Panc1 (cell line): ENCODE data around the gene UPB1. TPM values are rescaled to one million over a fixed set of nuclear protein-coding genes. Genes with fewer than 3 reads are reported as not detected.

Experiments
- ATAC-seq: fragments of 200-7000 bp; cut with Tn5 transposase; 2 replicates; pipeline ENCODE4 v1.9.1; 2020; ENCODE audit warnings: mild to moderate bottlenecking, moderate library complexity
- BruUV-seq: library from RNA; stranded (reverse); fragments of 400-500 nt; replicated peaks from 2 replicates; lab custom pipeline; 2021; lab: Mats Ljungman, UMichigan
- CTCF ChIA-PET: fragments of 300-600 bp; sonication (Branson Sonifier 250); formaldehyde crosslinking; loops from one replicate; lab custom pipeline; 2022; ENCODE audit warnings: antibody characterized with exemption; lab: Charles Lee
- POLR2A ChIA-PET: fragments of 300-600 bp; sonication (Branson Sonifier 250); formaldehyde crosslinking; loops from one replicate; lab custom pipeline; 2022; ENCODE audit warnings: antibody characterized with exemption; lab: Charles Lee
- DNase-seq: peaks from one replicate; pipeline ENCODE4 v3.0.0-alpha.2; 2010; ENCODE audit warnings: low read depth, low spot score
- H3K27ac ChIP-seq: 2 replicates; pipeline ENCODE4 v1.5.1; 2011; ENCODE audit warnings: mild to moderate bottlenecking, low read length, inconsistent platforms
- H3K27me3 ChIP-seq: fragments of 200-500 bp; sonication (Bioruptor generic); 2 replicates; pipeline ENCODE4 v1.6.0; 2014; ENCODE audit warnings: low read length, inconsistent platforms; ENCODE audit not compliant: control insufficient read depth, insufficient read depth
- H3K36me3 ChIP-seq: fragments of 200-500 bp; sonication (Bioruptor generic); 2 replicates; pipeline ENCODE4 v1.5.1; 2014; ENCODE audit warnings: inconsistent platforms, mild to moderate bottlenecking, low read length, moderate library complexity; ENCODE audit not compliant: control insufficient read depth, insufficient read depth
- H3K4me1 ChIP-seq: 2 replicates; pipeline ENCODE4 v1.5.1; 2011; ENCODE audit warnings: inconsistent platforms, mild to moderate bottlenecking, low read length, moderate library complexity; ENCODE audit not compliant: control insufficient read depth, insufficient read depth
- H3K4me3 ChIP-seq, 2 experiments: 2 replicates each; pipeline ENCODE4 v1.5.1; 2011 to 2012; ENCODE audit warnings: low read depth in 2 of 2, low read length in 2 of 2, mild to moderate bottlenecking in 2 of 2, inconsistent platforms in 1 of 2, moderate library complexity in 1 of 2
- H3K9me3 ChIP-seq: fragments of 200-500 bp; sonication (Bioruptor generic); 2 replicates; pipeline ENCODE4 v1.5.1; 2014; ENCODE audit warnings: low read depth, mild to moderate bottlenecking, inconsistent platforms, low read length, moderate library complexity; ENCODE audit not compliant: control insufficient read depth, insufficient read depth
- POLR2AphosphoS5 ChIP-seq: IDR thresholded peaks from 2 replicates; pipeline ENCODE4 v1.6.1; 2012; ENCODE audit warnings: mild to moderate bottlenecking, low read depth, low read length, moderate library complexity
- SIN3A ChIP-seq: IDR thresholded peaks from 2 replicates; pipeline ENCODE4 v1.6.1; 2012; ENCODE audit warnings: low read depth, mild to moderate bottlenecking, low read length, moderate library complexity, borderline replicate concordance; ENCODE audit not compliant: insufficient read depth
- TCF7L2 ChIP-seq: IDR thresholded peaks from 2 replicates; pipeline ENCODE4 v1.6.1; 2011; ENCODE audit warnings: mild to moderate bottlenecking, low read depth, low read length, inconsistent platforms
- in situ Hi-C: cut with HindIII; loops from 2 replicates; pipeline ENCODE4 v1.10.0; 2016; ENCODE audit warnings: low sequenced_read_pairs, low pct_unique_long_range_greater_than_20kb
- intact Hi-C: fragments of 100-400 bp; cut with micrococcal nuclease; formaldehyde crosslinking; loops from one replicate; pipeline ENCODE4 v1.10.0; 2022; ENCODE audit not compliant: unreplicated experiment
- total RNA-seq: library from RNA; stranded (reverse); gene quantifications from one replicate; pipeline ENCODE4 v1.2.1, GENCODE V29; 2021; ENCODE audit not compliant: unreplicated experiment
- TF ChIP-seq, protein P1 (sequence below), 2 experiments: IDR thresholded peaks; 2 replicates each; pipeline ENCODE4 v1.6.1; 2011 to 2012; ENCODE audit warnings: low read depth in 2 of 2, control low read depth in 1 of 2, low read length in 1 of 2, mild to moderate bottlenecking in 1 of 2, moderate library complexity in 1 of 2; ENCODE audit not compliant: insufficient read depth in 1 of 2
- TF ChIP-seq, protein P2 (sequence below): fragments of 450-650 bp; IDR thresholded peaks from 2 replicates; pipeline ENCODE4 v1.5.1; 2017; ENCODE audit warnings: mild to moderate bottlenecking

The UPB1 gene
- total RNA-seq, 1 experiment from 2014 or later: 0.10 TPM

DNA sequence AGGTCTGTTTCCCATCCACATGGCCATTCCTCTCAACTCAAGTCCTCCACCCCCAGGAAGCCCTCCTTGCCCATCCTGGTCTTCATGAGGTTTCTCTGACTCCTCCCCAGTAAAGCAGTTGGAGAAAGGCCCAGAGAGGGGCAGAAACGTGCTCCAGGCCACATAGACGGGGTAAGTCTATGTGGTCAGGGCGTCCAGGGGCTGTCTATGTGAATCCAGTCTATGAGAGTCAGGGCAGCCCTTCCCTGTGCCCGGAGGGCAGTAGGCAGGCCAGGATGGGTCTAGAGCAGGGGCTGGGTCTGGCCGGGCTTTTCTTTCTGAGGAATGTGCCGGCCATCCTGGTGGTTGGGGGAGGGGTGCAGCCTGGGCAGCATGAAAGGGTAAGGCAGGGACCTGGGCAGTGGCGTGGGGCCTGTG, 48.1 kb downstream of the UPB1 start:
- intact Hi-C loops: no loop called here
- H3K9me3 ChIP-seq: no peaks in the 10 kb centered on the region
- no TSS peak for BruUV-seq
- ChIA-PET CTCF (no interaction called here), POLR2A (interaction anchor here (0.6 kb wide), 1 partner anchor 13 kb away, joined by 3 read pairs; no protein-coding TSS in a partner anchor)
- no peaks in the 10 kb centered on the region for H3K4me1 ChIP-seq
- in situ Hi-C loops: no loop called here
- ATAC-seq (no peak), DNase-seq (no peak)
- H3K4me3 ChIP-seq: no peak overlapping the region
- H3K27me3 ChIP-seq: no peaks in the 10 kb centered on the region
- H3K36me3 ChIP-seq: no peaks in the 10 kb centered on the region
- no peak for TF ChIP-seq SIN3A
- TF ChIP-seq POLR2AphosphoS5: no peak
- no peak for TF ChIP-seq TCF7L2
- TF ChIP-seq, protein P1, sequence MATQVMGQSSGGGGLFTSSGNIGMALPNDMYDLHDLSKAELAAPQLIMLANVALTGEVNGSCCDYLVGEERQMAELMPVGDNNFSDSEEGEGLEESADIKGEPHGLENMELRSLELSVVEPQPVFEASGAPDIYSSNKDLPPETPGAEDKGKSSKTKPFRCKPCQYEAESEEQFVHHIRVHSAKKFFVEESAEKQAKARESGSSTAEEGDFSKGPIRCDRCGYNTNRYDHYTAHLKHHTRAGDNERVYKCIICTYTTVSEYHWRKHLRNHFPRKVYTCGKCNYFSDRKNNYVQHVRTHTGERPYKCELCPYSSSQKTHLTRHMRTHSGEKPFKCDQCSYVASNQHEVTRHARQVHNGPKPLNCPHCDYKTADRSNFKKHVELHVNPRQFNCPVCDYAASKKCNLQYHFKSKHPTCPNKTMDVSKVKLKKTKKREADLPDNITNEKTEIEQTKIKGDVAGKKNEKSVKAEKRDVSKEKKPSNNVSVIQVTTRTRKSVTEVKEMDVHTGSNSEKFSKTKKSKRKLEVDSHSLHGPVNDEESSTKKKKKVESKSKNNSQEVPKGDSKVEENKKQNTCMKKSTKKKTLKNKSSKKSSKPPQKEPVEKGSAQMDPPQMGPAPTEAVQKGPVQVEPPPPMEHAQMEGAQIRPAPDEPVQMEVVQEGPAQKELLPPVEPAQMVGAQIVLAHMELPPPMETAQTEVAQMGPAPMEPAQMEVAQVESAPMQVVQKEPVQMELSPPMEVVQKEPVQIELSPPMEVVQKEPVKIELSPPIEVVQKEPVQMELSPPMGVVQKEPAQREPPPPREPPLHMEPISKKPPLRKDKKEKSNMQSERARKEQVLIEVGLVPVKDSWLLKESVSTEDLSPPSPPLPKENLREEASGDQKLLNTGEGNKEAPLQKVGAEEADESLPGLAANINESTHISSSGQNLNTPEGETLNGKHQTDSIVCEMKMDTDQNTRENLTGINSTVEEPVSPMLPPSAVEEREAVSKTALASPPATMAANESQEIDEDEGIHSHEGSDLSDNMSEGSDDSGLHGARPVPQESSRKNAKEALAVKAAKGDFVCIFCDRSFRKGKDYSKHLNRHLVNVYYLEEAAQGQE (IDR thresholded peaks at IDR 0.05; ENCODE audit: insufficient read depth in 1 of 2, low read depth in 2 of 2, low read length in 1 of 2): no peak
- TF ChIP-seq, protein P2, sequence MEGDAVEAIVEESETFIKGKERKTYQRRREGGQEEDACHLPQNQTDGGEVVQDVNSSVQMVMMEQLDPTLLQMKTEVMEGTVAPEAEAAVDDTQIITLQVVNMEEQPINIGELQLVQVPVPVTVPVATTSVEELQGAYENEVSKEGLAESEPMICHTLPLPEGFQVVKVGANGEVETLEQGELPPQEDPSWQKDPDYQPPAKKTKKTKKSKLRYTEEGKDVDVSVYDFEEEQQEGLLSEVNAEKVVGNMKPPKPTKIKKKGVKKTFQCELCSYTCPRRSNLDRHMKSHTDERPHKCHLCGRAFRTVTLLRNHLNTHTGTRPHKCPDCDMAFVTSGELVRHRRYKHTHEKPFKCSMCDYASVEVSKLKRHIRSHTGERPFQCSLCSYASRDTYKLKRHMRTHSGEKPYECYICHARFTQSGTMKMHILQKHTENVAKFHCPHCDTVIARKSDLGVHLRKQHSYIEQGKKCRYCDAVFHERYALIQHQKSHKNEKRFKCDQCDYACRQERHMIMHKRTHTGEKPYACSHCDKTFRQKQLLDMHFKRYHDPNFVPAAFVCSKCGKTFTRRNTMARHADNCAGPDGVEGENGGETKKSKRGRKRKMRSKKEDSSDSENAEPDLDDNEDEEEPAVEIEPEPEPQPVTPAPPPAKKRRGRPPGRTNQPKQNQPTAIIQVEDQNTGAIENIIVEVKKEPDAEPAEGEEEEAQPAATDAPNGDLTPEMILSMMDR: no peak
- no peak overlapping the region for H3K27ac ChIP-seq

DNA sequence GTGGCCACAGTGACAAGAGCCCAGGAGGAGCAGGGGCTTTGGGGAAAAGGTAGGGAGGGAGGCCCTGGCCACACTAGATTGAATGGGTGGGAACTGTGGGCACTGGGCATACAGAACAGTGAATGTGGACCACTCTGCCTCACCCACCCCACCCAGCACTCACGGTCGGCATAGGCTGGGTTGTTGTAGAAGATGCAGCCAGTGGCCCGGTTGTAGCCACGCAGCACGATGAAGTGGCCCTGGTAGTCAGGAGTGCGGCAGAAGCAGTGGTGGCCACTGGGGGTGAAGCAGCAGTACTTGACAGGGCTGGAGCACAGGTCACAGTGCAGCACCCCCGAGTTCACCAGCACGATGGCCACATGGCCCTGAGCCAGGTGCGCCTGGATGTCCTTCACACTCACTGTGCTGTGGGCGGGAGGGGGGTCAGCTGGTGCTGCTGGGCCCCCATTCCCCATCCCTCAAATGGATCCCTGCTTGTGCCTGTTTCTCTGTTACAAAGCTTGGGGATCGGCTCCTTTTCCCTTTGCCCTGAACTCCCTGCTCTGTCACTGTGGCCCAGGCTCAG, 48.6 kb downstream of the UPB1 start:
- ChIA-PET POLR2A (no interaction called here), CTCF (no interaction called here)
- no peaks in the 10 kb centered on the region for H3K27me3 ChIP-seq
- intact Hi-C loops (no loop called here), in situ Hi-C loops (no loop called here)
- TF ChIP-seq, protein P1 (IDR thresholded peaks at IDR 0.05; ENCODE audit: insufficient read depth in 1 of 2, low read depth in 2 of 2, low read length in 1 of 2): no peak
- H3K4me3 ChIP-seq: no peak overlapping the region
- H3K9me3 ChIP-seq: no peaks in the 10 kb centered on the region
- H3K4me1 ChIP-seq: no peaks in the 10 kb centered on the region
- ATAC-seq (no peak; the same call in 1 of the 2 replicates), DNase-seq (no peak)
- no TSS peak for BruUV-seq
- H3K27ac ChIP-seq: no peak overlapping the region
- H3K36me3 ChIP-seq: no peaks in the 10 kb centered on the region
